Caco-2 (cell line): ENCODE results near the gene HOMER2. TPM values are rescaled to one million over a fixed set of nuclear protein-coding genes. Genes with fewer than 3 reads are reported as not detected.

Source experiments
- BruUV-seq: library from RNA; stranded (reverse); fragments of 400-500 nt; replicated peaks from 2 replicates; lab custom pipeline; 2021; lab: Mats Ljungman, UMichigan
- CTCF ChIA-PET: fragments of 300-600 bp; sonication (Branson Sonifier 250); formaldehyde crosslinking; loops from one replicate; lab custom pipeline; 2022; ENCODE audit warnings: antibody characterized with exemption; lab: Charles Lee
- POLR2A ChIA-PET: fragments of 300-600 bp; sonication (Branson Sonifier 250); formaldehyde crosslinking; loops from one replicate; lab custom pipeline; 2022; ENCODE audit warnings: antibody characterized with exemption; lab: Charles Lee
- DNase-seq, 2 experiments: peaks; one replicate each; pipeline versions ENCODE4 v3.0.0 to v3.0.0-alpha.2; 2020 to 2022
- H3K27me3 ChIP-seq: replicated peaks from 2 replicates; pipeline ENCODE4 v1.6.0; 2011; ENCODE audit warnings: low read length; ENCODE audit not compliant: control insufficient read depth, insufficient read depth
- H3K36me3 ChIP-seq: 2 replicates; pipeline ENCODE4 v1.5.1; 2011; ENCODE audit warnings: low read length; ENCODE audit not compliant: control insufficient read depth, insufficient read depth
- H3K4me1 ChIP-seq: fragments of 250-450 bp; sonication (Bioruptor Pico); 2 replicates; pipeline ENCODE4 v1.5.1; 2020; ENCODE audit warnings: mild to moderate bottlenecking
- H3K4me3 ChIP-seq: 2 replicates; pipeline ENCODE4 v1.5.1; 2011; ENCODE audit warnings: low read depth, mild to moderate bottlenecking, control low read depth, low read length
- H3K9me3 ChIP-seq: fragments of 250-450 bp; sonication (Bioruptor Pico); 2 replicates; pipeline ENCODE4 v1.5.1; 2020; ENCODE audit warnings: mild to moderate bottlenecking, moderate library complexity
- H3K27ac Mint-ChIP-seq: one replicate; pipeline ENCODE4 v1.8.0; 2022; ENCODE audit warnings: mixed read lengths; ENCODE audit not compliant: unreplicated experiment
- H3K27me3 Mint-ChIP-seq: one replicate; pipeline ENCODE4 v1.8.0; 2022; ENCODE audit warnings: mixed read lengths; ENCODE audit not compliant: insufficient read depth, unreplicated experiment
- H3K36me3 Mint-ChIP-seq: one replicate; pipeline ENCODE4 v1.8.0; 2022; ENCODE audit warnings: mild to moderate bottlenecking, mixed read lengths; ENCODE audit not compliant: insufficient read depth, unreplicated experiment
- H3K4me1 Mint-ChIP-seq: one replicate; pipeline ENCODE4 v1.8.0; 2022; ENCODE audit warnings: low read depth, mixed read lengths; ENCODE audit not compliant: unreplicated experiment
- H3K4me3 Mint-ChIP-seq: one replicate; pipeline ENCODE4 v1.8.0; 2022; ENCODE audit warnings: mild to moderate bottlenecking, moderate library complexity, mixed read lengths; ENCODE audit not compliant: unreplicated experiment
- H3K9me3 Mint-ChIP-seq: one replicate; pipeline ENCODE4 v1.8.0; 2022; ENCODE audit warnings: mixed read lengths; ENCODE audit not compliant: unreplicated experiment
- intact Hi-C: fragments of 100-400 bp; cut with micrococcal nuclease; formaldehyde crosslinking; loops from one replicate; pipeline ENCODE4 v1.10.0; 2022; ENCODE audit not compliant: unreplicated experiment
- total RNA-seq: library from RNA; stranded (reverse); gene quantifications from 2 replicates; pipeline ENCODE4 v1.2.3, GENCODE V29; 2022
- TF ChIP-seq, protein P1 (sequence below), 2 experiments: fragments of 200-600 bp in 1 of 2; IDR thresholded peaks; 1 replicate in 1 of 2; 2 replicates in 1 of 2; pipeline versions ENCODE4 v1.5.1 to v1.8.0; 2011 to 2022; ENCODE audit warnings: antibody characterized with exemption in 1 of 2, control low read depth in 1 of 2, inconsistent platforms in 1 of 2, low read depth in 1 of 2, low read length in 1 of 2, mild to moderate bottlenecking in 1 of 2, moderate library complexity in 1 of 2; ENCODE audit not compliant: insufficient read depth in 1 of 2, severe bottlenecking in 1 of 2, unreplicated experiment in 1 of 2

The HOMER2 gene
- total RNA-seq, 1 experiment from 2014 or later, result 5.5 TPM

DNA sequence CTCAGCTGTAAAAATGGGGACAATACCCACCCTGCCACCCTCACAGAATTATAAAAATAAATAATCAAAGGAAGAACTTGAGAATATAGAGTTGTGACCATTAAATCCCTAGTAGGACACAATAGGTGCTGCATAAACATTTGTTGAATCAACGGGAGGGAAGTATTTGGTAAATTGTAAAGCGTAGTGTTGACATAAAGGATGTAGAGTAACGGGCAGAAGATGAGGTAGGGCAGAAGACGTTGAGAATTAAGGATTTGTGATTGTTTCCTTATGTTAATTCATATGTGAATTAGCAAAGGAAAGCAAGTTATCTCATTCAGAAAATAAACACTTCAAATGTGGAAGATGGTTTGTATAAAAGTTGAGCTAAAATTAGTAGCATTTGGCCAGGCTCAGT, 40.6 kb upstream of the HOMER2 start:
- BruUV-seq, result no TSS peak
- H3K4me1 Mint-ChIP-seq, result no peaks in the 10 kb centered on the region
- POLR2A ChIA-PET, result no interaction called here

GRCh38 chr15:82992436-82992998, 40.0 kb upstream of the HOMER2 start:
- no peaks in the 10 kb centered on the region for H3K9me3 ChIP-seq
- H3K27me3 ChIP-seq, result no peaks in the 10 kb centered on the region
- Mint-ChIP-seq H3K4me3 (no peak overlapping the region), H3K27me3 (no peaks in the 10 kb centered on the region), H3K9me3 (no peaks in the 10 kb centered on the region), H3K27ac (no peak overlapping the region), H3K4me1 (no peaks in the 10 kb centered on the region), H3K36me3 (peaks cover 24% of the 10 kb centered on the region)
- no peak overlapping the region for H3K4me3 ChIP-seq
- no TSS peak for BruUV-seq
- intact Hi-C loops, result no loop called here
- H3K4me1 ChIP-seq, result no peaks in the 10 kb centered on the region
- TF ChIP-seq, protein P1, sequence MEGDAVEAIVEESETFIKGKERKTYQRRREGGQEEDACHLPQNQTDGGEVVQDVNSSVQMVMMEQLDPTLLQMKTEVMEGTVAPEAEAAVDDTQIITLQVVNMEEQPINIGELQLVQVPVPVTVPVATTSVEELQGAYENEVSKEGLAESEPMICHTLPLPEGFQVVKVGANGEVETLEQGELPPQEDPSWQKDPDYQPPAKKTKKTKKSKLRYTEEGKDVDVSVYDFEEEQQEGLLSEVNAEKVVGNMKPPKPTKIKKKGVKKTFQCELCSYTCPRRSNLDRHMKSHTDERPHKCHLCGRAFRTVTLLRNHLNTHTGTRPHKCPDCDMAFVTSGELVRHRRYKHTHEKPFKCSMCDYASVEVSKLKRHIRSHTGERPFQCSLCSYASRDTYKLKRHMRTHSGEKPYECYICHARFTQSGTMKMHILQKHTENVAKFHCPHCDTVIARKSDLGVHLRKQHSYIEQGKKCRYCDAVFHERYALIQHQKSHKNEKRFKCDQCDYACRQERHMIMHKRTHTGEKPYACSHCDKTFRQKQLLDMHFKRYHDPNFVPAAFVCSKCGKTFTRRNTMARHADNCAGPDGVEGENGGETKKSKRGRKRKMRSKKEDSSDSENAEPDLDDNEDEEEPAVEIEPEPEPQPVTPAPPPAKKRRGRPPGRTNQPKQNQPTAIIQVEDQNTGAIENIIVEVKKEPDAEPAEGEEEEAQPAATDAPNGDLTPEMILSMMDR (IDR thresholded peaks at IDR 0.05; ENCODE audit: insufficient read depth in 1 of 2, low read depth in 1 of 2, low read length in 1 of 2, severe bottlenecking in 1 of 2, unreplicated experiment in 1 of 2), result no peak
- no peaks in the 10 kb centered on the region for H3K36me3 ChIP-seq
- ChIA-PET POLR2A (no interaction called here), CTCF (no interaction called here)
- no peak for DNase-seq

More for the DNA sequence above, 40.6 kb upstream of the HOMER2 start:
- Histone ChIP-seq H3K4me1 (no peaks in the 10 kb centered on the region), H3K9me3 (no peaks in the 10 kb centered on the region), H3K27me3 (no peaks in the 10 kb centered on the region), H3K36me3 (no peaks in the 10 kb centered on the region), H3K4me3 (no peak overlapping the region)
- Mint-ChIP-seq H3K9me3 (no peaks in the 10 kb centered on the region), H3K36me3 (peaks cover 19% of the 10 kb centered on the region), H3K27me3 (no peaks in the 10 kb centered on the region), H3K27ac (no peak overlapping the region), H3K4me3 (no peak overlapping the region)
- TF ChIP-seq, protein P1 (IDR thresholded peaks at IDR 0.05; ENCODE audit: insufficient read depth in 1 of 2, low read depth in 1 of 2, low read length in 1 of 2, severe bottlenecking in 1 of 2, unreplicated experiment in 1 of 2), result no peak
- CTCF ChIA-PET, result no interaction called here
- DNase-seq, result no peak
- intact Hi-C loops, result no loop called here

- H3K4me3 Mint-ChIP-seq, result peak overlapping the region; percentile 86
- TSS peak; percentile 77 for BruUV-seq
- DNase-seq, result no peak
- H3K36me3 Mint-ChIP-seq, result peaks cover 29% of the 10 kb centered on the region
- peak overlapping the region; percentile 99 for H3K4me3 ChIP-seq
- H3K27me3 Mint-ChIP-seq, result no peaks in the 10 kb centered on the region
- H3K36me3 ChIP-seq, result no peaks in the 10 kb centered on the region
- TF ChIP-seq, protein P1 (IDR thresholded peaks at IDR 0.05; ENCODE audit: insufficient read depth in 1 of 2, low read depth in 1 of 2, low read length in 1 of 2, severe bottlenecking in 1 of 2, unreplicated experiment in 1 of 2), result no peak
- peak overlapping the region; percentile 88 for H3K27ac Mint-ChIP-seq
- intact Hi-C loops, result loop anchor here (5.0 to 10.0 kb wide), 2 partner anchors 139 to 182 kb away; partner anchors contain the start of genes FSD2 and WHAMM
- no peaks in the 10 kb centered on the region for H3K4me1 Mint-ChIP-seq
- H3K9me3 Mint-ChIP-seq, result no peaks in the 10 kb centered on the region
- no peaks in the 10 kb centered on the region for H3K27me3 ChIP-seq
- peaks cover 5% of the 10 kb centered on the region for H3K4me1 ChIP-seq
- H3K9me3 ChIP-seq, result no peaks in the 10 kb centered on the region
- POLR2A ChIA-PET, result no interaction called here
- CTCF ChIA-PET, result interaction anchor here (1.5 kb wide), 1 partner anchor 456 kb away, joined by 4 read pairs; no protein-coding TSS in a partner anchor
Measured at GRCh38 chr15:82986442-82986780, 33.9 kb upstream of the HOMER2 start.
